ENCODE results near the gene GABRP.

GRCh38 chr5:170817195-170817594 lies 33.7 kb downstream of the GABRP start:
- no peak for TF ChIP-seq POLR2A (IDR thresholded peaks at IDR 0.05)
- no peak for TF ChIP-seq CTCF (IDR thresholded peaks at IDR 0.05)

All from uterus (tissue), 2 donors.